ENCODE measurements around the gene SLC16A12. TPM values are rescaled to one million over a fixed set of nuclear protein-coding genes. Genes with fewer than 3 reads are reported as not detected.
"Not testable (repeated sequence)": the region's sequence is repeated elsewhere in the genome, so short reads cannot be mapped to it uniquely, and the experiment has no call there.

SLC16A12 gene
- total and polyA plus RNA-seq, 4 donors, result 0.21 to 6.7 (median 0.54) TPM

- no peak for DNase-seq
- Histone ChIP-seq H3K9me3 (ENCODE audit: control insufficient read depth, low read length) (no peaks in the 10 kb centered on the region), H3K27me3 (ENCODE audit: control insufficient read depth in 1 of 2, insufficient read depth in 2 of 2, low read length in 1 of 2) (no peaks in the 10 kb centered on the region), H3K4me3 (ENCODE audit: low read length in 2 of 2) (no peak overlapping the region), H3K36me3 (ENCODE audit: control insufficient read depth in 1 of 2, insufficient read depth in 2 of 2, low read length in 1 of 2) (no peaks in the 10 kb centered on the region), H3K4me1 (ENCODE audit: control insufficient read depth in 1 of 2, insufficient read depth in 2 of 2, low read length in 2 of 2) (no peaks in the 10 kb centered on the region), H3K27ac (ENCODE audit: low read depth in 1 of 2, low read length in 2 of 2) (no peak overlapping the region)
- ATAC-seq (ENCODE audit: low FRiP score), result no peak
- intact Hi-C loops (cut with DNase I), result no loop called here
- 84 to 87% methylated on average over 1 of the region's 1 CpG for WGBS, 2 donors
These were observed 2.0 kb upstream of the SLC16A12 start for GRCh38 chr10:89537364-89537763.

- no peaks in the 10 kb centered on the region for H3K9me3 ChIP-seq (ENCODE audit: control insufficient read depth, low read length)
- no peak for ATAC-seq (ENCODE audit: low FRiP score)
- DNase-seq, result no peak
- H3K4me3 ChIP-seq (ENCODE audit: low read length in 2 of 2), result no peak overlapping the region
- no peak overlapping the region for H3K27ac ChIP-seq (ENCODE audit: low read depth in 1 of 2, low read length in 2 of 2)
- intact Hi-C loops (cut with DNase I), result no loop called here
- no peaks in the 10 kb centered on the region for H3K4me1 ChIP-seq (ENCODE audit: control insufficient read depth in 1 of 2, insufficient read depth in 2 of 2, low read length in 2 of 2)
- H3K27me3 ChIP-seq (ENCODE audit: control insufficient read depth in 1 of 2, insufficient read depth in 2 of 2, low read length in 1 of 2), result no peaks in the 10 kb centered on the region
- WGBS, 2 donors, result 35 to 37% methylated on average over 16 of the region's 16 CpGs
- H3K36me3 ChIP-seq (ENCODE audit: control insufficient read depth in 1 of 2, insufficient read depth in 2 of 2, low read length in 1 of 2), result no peaks in the 10 kb centered on the region
These were observed 590 bp upstream of the SLC16A12 start for GRCh38 chr10:89536013-89536354.

GRCh38 chr10:89534826-89535166 lies 598 bp downstream of the SLC16A12 start:
- Histone ChIP-seq H3K27me3 (ENCODE audit: control insufficient read depth in 1 of 2, insufficient read depth in 2 of 2, low read length in 1 of 2) (no peaks in the 10 kb centered on the region), H3K27ac (ENCODE audit: low read depth in 1 of 2, low read length in 2 of 2) (no peak overlapping the region), H3K4me3 (ENCODE audit: low read length in 2 of 2) (no peak overlapping the region), H3K9me3 (ENCODE audit: control insufficient read depth, low read length) (no peaks in the 10 kb centered on the region), H3K36me3 (ENCODE audit: control insufficient read depth in 1 of 2, insufficient read depth in 2 of 2, low read length in 1 of 2) (no peaks in the 10 kb centered on the region), H3K4me1 (ENCODE audit: control insufficient read depth in 1 of 2, insufficient read depth in 2 of 2, low read length in 2 of 2) (no peaks in the 10 kb centered on the region)
- WGBS, 2 donors, result 14 to 16% methylated on average over 8 of the region's 8 CpGs
- ATAC-seq (ENCODE audit: low FRiP score) (no peak), DNase-seq (no peak)
- intact Hi-C loops (cut with DNase I), result no loop called here

GRCh38 chr10:89532476-89532875 lies 2.9 kb downstream of the SLC16A12 start:
- H3K4me1 ChIP-seq (ENCODE audit: control insufficient read depth in 1 of 2, insufficient read depth in 2 of 2, low read length in 2 of 2), result no peaks in the 10 kb centered on the region
- no peaks in the 10 kb centered on the region for H3K36me3 ChIP-seq (ENCODE audit: control insufficient read depth in 1 of 2, insufficient read depth in 2 of 2, low read length in 1 of 2)
- 32 to 49% methylated on average over 3 of the region's 3 CpGs for WGBS, 2 donors
- DNase-seq, result no peak
- no peak overlapping the region for H3K27ac ChIP-seq (ENCODE audit: low read depth in 1 of 2, low read length in 2 of 2)
- H3K27me3 ChIP-seq (ENCODE audit: control insufficient read depth in 1 of 2, insufficient read depth in 2 of 2, low read length in 1 of 2), result no peaks in the 10 kb centered on the region
- no peak overlapping the region for H3K4me3 ChIP-seq (ENCODE audit: low read length in 2 of 2)
- H3K9me3 ChIP-seq (ENCODE audit: control insufficient read depth, low read length), result no peaks in the 10 kb centered on the region
- no peak for ATAC-seq (ENCODE audit: low FRiP score)
- intact Hi-C loops (cut with DNase I), result no loop called here

- Histone ChIP-seq H3K27ac (ENCODE audit: low read depth in 1 of 2, low read length in 2 of 2) (no peak overlapping the region), H3K27me3 (ENCODE audit: control insufficient read depth in 1 of 2, insufficient read depth in 2 of 2, low read length in 1 of 2) (no peaks in the 10 kb centered on the region), H3K4me3 (ENCODE audit: low read length in 2 of 2) (no peak overlapping the region), H3K9me3 (ENCODE audit: control insufficient read depth, low read length) (no peaks in the 10 kb centered on the region), H3K4me1 (ENCODE audit: control insufficient read depth in 1 of 2, insufficient read depth in 2 of 2, low read length in 2 of 2) (no peaks in the 10 kb centered on the region), H3K36me3 (ENCODE audit: control insufficient read depth in 1 of 2, insufficient read depth in 2 of 2, low read length in 1 of 2) (no peaks in the 10 kb centered on the region)
- intact Hi-C loops (cut with DNase I), result no loop called here
- 95 to 96% methylated on average over 3 of the region's 3 CpGs for WGBS, 2 donors
- ATAC-seq (ENCODE audit: low FRiP score) (no peak), DNase-seq (no peak)
These were observed 4.0 kb downstream of the SLC16A12 start for GRCh38 chr10:89531359-89531758.

- H3K36me3 ChIP-seq (ENCODE audit: control insufficient read depth in 1 of 2, insufficient read depth in 2 of 2, low read length in 1 of 2); DNase-seq; ATAC-seq (ENCODE audit: low FRiP score); H3K27me3 ChIP-seq (ENCODE audit: control insufficient read depth in 1 of 2, insufficient read depth in 2 of 2, low read length in 1 of 2); H3K4me3 ChIP-seq (ENCODE audit: low read length in 2 of 2); H3K9me3 ChIP-seq (ENCODE audit: control insufficient read depth, low read length); H3K27ac ChIP-seq (ENCODE audit: low read depth in 1 of 2, low read length in 2 of 2); H3K4me1 ChIP-seq (ENCODE audit: control insufficient read depth in 1 of 2, insufficient read depth in 2 of 2, low read length in 2 of 2); intact Hi-C loops (cut with DNase I): not testable (repeated sequence)
- WGBS, 2 donors, result 89 to 93% methylated on average over 6 of the region's 6 CpGs
These were observed 5.7 kb downstream of the SLC16A12 start for GRCh38 chr10:89529711-89530110.

GRCh38 chr10:89526358-89526757 lies 9.0 kb downstream of the SLC16A12 start:
- 23 to 34% methylated on average over 4 of the region's 4 CpGs for WGBS, 2 donors
- no peak for ATAC-seq (ENCODE audit: low FRiP score)
- H3K27me3 ChIP-seq (ENCODE audit: control insufficient read depth in 1 of 2, insufficient read depth in 2 of 2, low read length in 1 of 2), result no peaks in the 10 kb centered on the region
- H3K36me3 ChIP-seq (ENCODE audit: control insufficient read depth in 1 of 2, insufficient read depth in 2 of 2, low read length in 1 of 2), result no peaks in the 10 kb centered on the region
- H3K9me3 ChIP-seq (ENCODE audit: control insufficient read depth, low read length), result no peaks in the 10 kb centered on the region
- H3K4me1 ChIP-seq (ENCODE audit: control insufficient read depth in 1 of 2, insufficient read depth in 2 of 2, low read length in 2 of 2), result peaks cover 0 to 2% of the 10 kb centered on the region in 2 donors
- intact Hi-C loops (cut with DNase I), result no loop called here
- no peak for DNase-seq
- no peak overlapping the region for H3K27ac ChIP-seq (ENCODE audit: low read depth in 1 of 2, low read length in 2 of 2)
- no peak overlapping the region for H3K4me3 ChIP-seq (ENCODE audit: low read length in 2 of 2)

GRCh38 chr10:89525556-89525955 lies 9.8 kb downstream of the SLC16A12 start:
- no peak overlapping the region for H3K4me3 ChIP-seq (ENCODE audit: low read length in 2 of 2)
- H3K36me3 ChIP-seq (ENCODE audit: control insufficient read depth in 1 of 2, insufficient read depth in 2 of 2, low read length in 1 of 2), result no peaks in the 10 kb centered on the region
- ATAC-seq (ENCODE audit: low FRiP score) (no peak), DNase-seq (no peak)
- H3K9me3 ChIP-seq (ENCODE audit: control insufficient read depth, low read length), result no peaks in the 10 kb centered on the region
- peaks cover 0 to 2% of the 10 kb centered on the region in 2 donors for H3K4me1 ChIP-seq (ENCODE audit: control insufficient read depth in 1 of 2, insufficient read depth in 2 of 2, low read length in 2 of 2)
- no peaks in the 10 kb centered on the region for H3K27me3 ChIP-seq (ENCODE audit: control insufficient read depth in 1 of 2, insufficient read depth in 2 of 2, low read length in 1 of 2)
- WGBS, 2 donors, result 85 to 88% methylated on average over 5 of the region's 5 CpGs
- H3K27ac ChIP-seq (ENCODE audit: low read depth in 1 of 2, low read length in 2 of 2), result no peak overlapping the region
- intact Hi-C loops (cut with DNase I), result no loop called here

GRCh38 chr10:89524279-89524678 lies 11.1 kb downstream of the SLC16A12 start:
- Histone ChIP-seq H3K36me3 (ENCODE audit: control insufficient read depth in 1 of 2, insufficient read depth in 2 of 2, low read length in 1 of 2) (no peaks in the 10 kb centered on the region), H3K4me3 (ENCODE audit: low read length in 2 of 2) (no peak overlapping the region), H3K27ac (ENCODE audit: low read depth in 1 of 2, low read length in 2 of 2) (no peak overlapping the region), H3K27me3 (ENCODE audit: control insufficient read depth in 1 of 2, insufficient read depth in 2 of 2, low read length in 1 of 2) (no peaks in the 10 kb centered on the region), H3K4me1 (ENCODE audit: control insufficient read depth in 1 of 2, insufficient read depth in 2 of 2, low read length in 2 of 2) (peaks cover 0 to 2% of the 10 kb centered on the region in 2 donors), H3K9me3 (ENCODE audit: control insufficient read depth, low read length) (no peaks in the 10 kb centered on the region)
- intact Hi-C loops (cut with DNase I), result loop anchor here in 1 of 2 donors (5.0 kb wide), 1 partner anchor 38 kb away; no protein-coding TSS in a partner anchor
- WGBS, 2 donors, result 95 to 96% methylated on average over 7 of the region's 7 CpGs
- DNase-seq, result no peak
- no peak for ATAC-seq (ENCODE audit: low FRiP score)
